Embryonic facial prominence (tissue), 1 donor: Measurements from ENCODE around the gene GNG7.
A peak's percentile ranks its signal among the peaks of the same experiment; 100 is the strongest.
"Not testable (repeated sequence)": the region's sequence is repeated elsewhere in the genome, so short reads cannot be mapped to it uniquely, and the experiment has no call there.

Experiments
- DNase-seq: peaks from one replicate; pipeline ENCODE4 v3.0.0-alpha.2; 2016; ENCODE audit errors: extremely low spot score

The GNG7 gene

GRCh38 chr19:2602391-2603181 lies 99.9 kb downstream of the GNG7 start:
- DNase-seq: peak; percentile 91

GRCh38 chr19:2600914-2601870 lies 101.3 kb downstream of the GNG7 start:
- DNase-seq: no peak

GRCh38 chr19:2594319-2594718 lies 108.2 kb downstream of the GNG7 start:
- DNase-seq: no peak

GRCh38 chr19:2592824-2593223 lies 109.7 kb downstream of the GNG7 start:
- no peak for DNase-seq

DNA sequence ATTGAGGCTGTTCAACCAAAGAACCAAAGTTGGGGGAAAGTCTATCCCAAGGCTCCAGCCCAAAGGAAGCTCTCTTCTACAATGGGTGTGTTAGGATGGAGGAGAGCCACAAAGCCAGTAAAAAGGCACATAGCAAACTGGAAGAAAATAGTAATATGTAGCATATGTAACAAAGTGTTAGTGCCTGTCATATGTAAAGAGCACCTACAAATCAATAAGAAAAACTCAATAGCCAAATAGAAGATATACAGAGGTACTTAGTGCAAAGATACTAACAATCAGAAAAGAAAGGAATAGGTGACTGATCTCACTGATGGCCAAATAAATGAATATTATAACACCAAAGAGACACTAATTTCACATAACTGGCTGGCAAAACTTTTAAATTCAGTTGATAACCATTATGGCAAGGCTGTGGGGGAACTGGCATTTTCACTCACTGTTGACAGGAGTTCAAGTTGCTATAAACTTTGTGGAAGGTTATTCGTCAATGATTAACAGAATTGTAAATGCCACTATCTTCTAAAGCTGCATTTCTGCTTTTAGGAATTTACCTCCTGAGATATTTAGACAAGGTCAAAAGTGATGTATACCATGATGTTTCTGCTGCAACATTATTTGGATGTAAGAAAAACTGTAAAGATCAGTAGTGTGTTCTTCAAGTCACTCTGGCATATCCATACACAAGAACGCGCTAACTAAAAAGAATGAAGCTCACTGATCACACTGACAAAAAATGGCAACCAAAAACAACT lies 110.8 kb downstream of the GNG7 start:
- no peak for DNase-seq

GRCh38 chr19:2590630-2591399 lies 111.7 kb downstream of the GNG7 start:
- no peak for DNase-seq

- no peak for DNase-seq
Measured at GRCh38 chr19:2589441-2589840, 113.1 kb downstream of the GNG7 start.

- no peak for DNase-seq
Measured at GRCh38 chr19:2588081-2588777, 114.3 kb downstream of the GNG7 start.

DNA sequence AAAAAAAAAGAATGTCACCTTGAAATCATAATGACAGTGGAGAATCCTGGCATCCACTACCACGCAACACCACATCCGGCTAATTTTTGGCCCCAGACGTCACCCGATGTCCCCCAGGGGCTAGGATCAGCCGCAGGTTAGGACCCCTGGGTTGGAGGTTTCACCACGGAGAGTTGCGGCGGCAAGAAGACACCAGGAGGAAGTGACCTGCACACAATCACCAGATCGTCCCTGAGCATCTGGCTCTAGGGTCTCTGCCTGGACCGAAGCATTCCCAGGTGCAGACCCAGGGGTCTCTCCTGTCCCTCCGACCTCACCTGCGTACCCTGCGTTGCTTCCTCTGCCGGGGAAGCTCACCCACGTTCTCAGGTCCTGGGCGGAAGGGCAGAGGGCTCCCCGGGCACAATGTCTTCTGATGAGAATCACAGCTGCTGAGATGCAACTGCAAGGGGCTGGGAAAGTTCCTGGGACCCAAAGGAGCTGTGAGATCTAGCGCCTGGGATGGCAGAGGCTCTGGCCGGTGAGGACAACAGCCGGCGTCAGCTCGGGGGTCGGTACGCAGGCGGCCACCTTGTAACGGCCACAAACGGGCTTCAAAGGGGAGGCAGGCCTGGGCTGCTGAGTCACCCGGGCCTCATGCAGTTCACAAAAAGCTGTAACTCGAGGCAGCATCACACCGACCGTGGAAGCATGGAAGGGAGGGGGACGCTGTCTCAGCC lies 115.3 kb downstream of the GNG7 start:
- no peak for DNase-seq

DNA sequence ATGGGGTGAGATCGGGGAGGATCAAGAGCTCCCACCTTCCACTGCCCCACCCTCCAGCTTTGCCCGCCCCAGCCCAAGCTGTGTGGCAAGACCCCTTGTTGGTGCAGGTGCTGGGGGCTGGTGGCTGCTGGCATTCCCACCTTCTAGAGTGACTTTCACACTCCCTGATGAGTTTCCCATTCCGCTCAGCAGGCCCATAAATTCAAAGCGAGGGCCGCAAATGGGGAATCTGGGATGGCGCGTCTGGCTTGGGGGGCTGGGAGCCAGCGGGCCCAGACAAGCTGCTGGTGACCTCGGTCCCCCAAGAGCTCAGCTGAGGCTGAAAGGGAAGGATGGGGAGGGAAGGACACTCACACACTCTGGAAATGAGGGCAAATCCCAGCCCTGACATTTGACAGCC lies 116.3 kb downstream of the GNG7 start:
- no peak for DNase-seq

GRCh38 chr19:2584002-2584401 lies 118.5 kb downstream of the GNG7 start:
- DNase-seq: no peak

- DNase-seq: no peak
Measured at GRCh38 chr19:2582984-2583956, 119.2 kb downstream of the GNG7 start.

DNA sequence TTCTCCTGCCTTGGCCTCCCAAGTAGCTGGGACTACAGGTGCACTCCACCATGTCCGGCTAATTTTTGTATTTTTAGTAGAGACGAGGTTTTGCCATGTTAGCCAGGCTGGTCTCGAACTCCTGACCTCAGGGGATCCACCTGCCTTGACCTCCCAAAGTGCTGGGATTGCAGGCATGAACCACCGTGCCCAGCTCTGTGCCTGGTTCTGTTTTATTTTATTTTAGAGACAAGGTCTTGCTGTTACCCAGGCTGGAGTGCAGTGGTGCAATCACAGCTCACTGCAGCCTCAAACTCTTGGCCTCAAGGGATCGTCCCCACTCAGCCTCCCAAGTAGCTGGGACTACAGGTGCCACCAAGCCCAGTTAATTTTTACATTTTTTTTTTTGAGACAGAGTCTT lies 122.1 kb downstream of the GNG7 start:
- not testable (repeated sequence) for DNase-seq

- DNase-seq: no peak
Measured at GRCh38 chr19:2579678-2580280, 122.7 kb downstream of the GNG7 start.

DNA sequence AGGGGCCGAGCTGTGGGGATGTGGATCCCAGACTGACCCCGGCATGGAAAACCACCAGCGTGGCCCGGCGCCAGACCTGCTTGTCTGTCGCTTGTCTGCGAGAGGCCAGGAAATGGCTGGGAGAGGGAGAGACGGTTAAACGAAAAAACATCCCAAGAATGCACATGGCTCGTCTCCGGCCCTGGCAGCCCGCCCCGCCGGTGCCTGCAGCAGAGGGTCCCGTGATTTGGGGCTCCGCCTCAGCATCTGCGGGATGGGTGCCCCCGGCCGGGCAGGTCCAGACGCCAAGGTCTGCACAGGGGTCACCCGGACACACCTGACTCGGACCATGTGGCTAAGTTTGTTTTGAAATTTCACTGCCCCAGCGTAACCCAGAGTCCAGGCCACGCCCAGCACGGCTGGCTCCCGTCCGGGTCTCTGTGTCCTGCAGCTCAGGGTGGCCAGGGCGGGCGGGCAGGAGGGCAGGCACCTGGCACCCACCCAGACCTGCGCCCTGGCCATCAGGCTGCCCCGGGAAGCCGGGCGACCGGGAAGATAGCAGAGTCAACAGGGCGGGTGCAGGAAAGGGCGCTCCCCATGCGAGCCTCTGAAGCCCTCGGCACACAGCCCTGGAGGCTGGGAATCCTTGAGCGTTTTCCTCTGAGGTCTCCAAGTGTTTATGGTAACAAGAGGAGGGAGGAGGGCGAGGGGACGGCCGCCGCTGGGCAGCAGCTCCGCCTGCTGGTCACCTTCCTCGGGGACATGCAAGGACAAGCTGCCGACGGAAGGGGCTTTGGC lies 123.4 kb downstream of the GNG7 start:
- peak; percentile 47 for DNase-seq

GRCh38 chr19:2578391-2578890 lies 124.1 kb downstream of the GNG7 start:
- DNase-seq: no peak

- no peak for DNase-seq
Measured at GRCh38 chr19:2577722-2578335, 124.7 kb downstream of the GNG7 start.
